Effector memory CD4-positive, alpha-beta T cell (primary cell): ENCODE measurements around the gene OR7A17.

Experiments used
- DNase-seq, 3 donors: peaks; one replicate each; pipeline ENCODE4 v3.0.0-alpha.2; 2020
- H3K27ac ChIP-seq: 2 replicates; pipeline ENCODE4 v1.7.0; 2013; ENCODE audit warnings: mild to moderate bottlenecking, low read length, moderate library complexity; ENCODE audit not compliant: insufficient read depth, poor library complexity, severe bottlenecking
- H3K27me3 ChIP-seq: replicated peaks from 2 replicates; pipeline ENCODE4 v1.7.0; 2013; ENCODE audit warnings: mild to moderate bottlenecking, low read length; ENCODE audit not compliant: insufficient read depth, control insufficient read depth, poor library complexity, severe bottlenecking
- H3K36me3 ChIP-seq: 2 replicates; pipeline ENCODE4 v1.7.0; 2013; ENCODE audit warnings: mild to moderate bottlenecking, low read length, moderate library complexity; ENCODE audit not compliant: control insufficient read depth, insufficient read depth
- H3K4me1 ChIP-seq: 2 replicates; pipeline ENCODE4 v1.7.0; 2013; ENCODE audit warnings: low read length, mild to moderate bottlenecking; ENCODE audit not compliant: control insufficient read depth, insufficient read depth, poor library complexity, severe bottlenecking
- H3K4me3 ChIP-seq: 2 replicates; pipeline ENCODE4 v1.7.0; 2013; ENCODE audit warnings: low read length, low read depth, mild to moderate bottlenecking; ENCODE audit not compliant: insufficient read depth, poor library complexity, severe bottlenecking
- H3K9me3 ChIP-seq: 2 replicates; pipeline ENCODE4 v1.7.0; 2013; ENCODE audit warnings: mild to moderate bottlenecking, low read length, moderate library complexity; ENCODE audit not compliant: control insufficient read depth
- total RNA-seq, 3 donors: gene quantifications; one replicate each; lab custom pipeline; 2026; lab: John Stamatoyannopoulos, UW

Gene OR7A17
- 0 reads per million in 3 donors for total RNA-seq

DNA sequence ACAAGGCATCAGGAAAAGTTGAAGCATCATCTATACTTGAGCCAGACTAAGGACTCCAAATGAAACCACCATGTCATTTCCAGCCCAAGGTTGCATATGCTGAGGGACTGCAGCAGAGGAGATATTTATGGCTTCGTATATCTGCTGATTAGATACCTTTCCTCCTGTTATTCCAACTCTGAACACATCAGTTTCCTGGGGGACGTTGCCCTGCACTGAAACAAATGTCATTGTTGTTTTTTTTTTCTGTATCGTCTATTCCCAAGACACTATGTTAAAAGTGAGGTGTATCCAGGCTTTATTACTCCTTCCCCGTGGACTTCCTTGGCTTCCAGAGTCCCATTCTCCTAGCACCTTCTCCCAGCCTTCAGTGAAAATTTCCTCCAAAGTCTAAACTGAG lies at the start of gene OR7A17:
OR7A17 (minus strand) TSS at position 101 of the 400 bp plus-strand sequence. CDS start 4,777 bp downstream, outside the sequence.
- Histone ChIP-seq H3K27me3 (peaks cover 4% of the 10 kb centered on the region), H3K36me3 (no peaks in the 10 kb centered on the region), H3K4me1 (no peaks in the 10 kb centered on the region), H3K9me3 (no peaks in the 10 kb centered on the region), H3K27ac (no peak within 1 kb of the TSS), H3K4me3 (no peak within 1 kb of the TSS)
- DNase-seq, result no peak

- Histone ChIP-seq H3K36me3 (no peaks in the 10 kb centered on the region), H3K4me1 (no peaks in the 10 kb centered on the region), H3K9me3 (no peaks in the 10 kb centered on the region), H3K27me3 (no peaks in the 10 kb centered on the region), H3K27ac (no peak overlapping the region), H3K4me3 (no peak overlapping the region)
- no peak for DNase-seq
Measured at GRCh38 chr19:14933506-14933905, 47.6 kb upstream of the OR7A17 start.

DNA sequence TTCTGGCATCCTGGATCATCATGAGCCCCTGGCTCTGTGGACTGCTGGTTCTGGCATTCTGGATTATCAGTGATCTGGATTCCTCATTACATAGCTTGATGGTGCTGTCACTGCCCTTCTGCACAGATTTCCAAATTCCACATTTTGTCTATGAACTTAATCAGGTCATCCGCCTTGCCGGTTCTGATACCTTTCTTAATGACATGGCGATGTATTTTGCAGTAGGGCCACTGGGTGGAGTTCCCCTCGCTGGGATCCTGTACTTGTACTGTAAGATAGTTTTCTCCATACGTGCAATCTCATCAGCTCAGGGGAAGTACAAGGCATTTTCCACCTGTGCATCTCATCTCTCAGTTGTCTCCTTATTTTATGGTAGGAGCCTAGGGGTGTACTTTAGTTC lies 30.9 kb upstream of the OR7A17 start:
- H3K4me1 ChIP-seq, result no peaks in the 10 kb centered on the region
- H3K27me3 ChIP-seq, result no peaks in the 10 kb centered on the region
- no peak overlapping the region for H3K4me3 ChIP-seq
- no peak overlapping the region for H3K27ac ChIP-seq
- no peaks in the 10 kb centered on the region for H3K9me3 ChIP-seq
- H3K36me3 ChIP-seq, result no peaks in the 10 kb centered on the region
- no peak for DNase-seq

DNA sequence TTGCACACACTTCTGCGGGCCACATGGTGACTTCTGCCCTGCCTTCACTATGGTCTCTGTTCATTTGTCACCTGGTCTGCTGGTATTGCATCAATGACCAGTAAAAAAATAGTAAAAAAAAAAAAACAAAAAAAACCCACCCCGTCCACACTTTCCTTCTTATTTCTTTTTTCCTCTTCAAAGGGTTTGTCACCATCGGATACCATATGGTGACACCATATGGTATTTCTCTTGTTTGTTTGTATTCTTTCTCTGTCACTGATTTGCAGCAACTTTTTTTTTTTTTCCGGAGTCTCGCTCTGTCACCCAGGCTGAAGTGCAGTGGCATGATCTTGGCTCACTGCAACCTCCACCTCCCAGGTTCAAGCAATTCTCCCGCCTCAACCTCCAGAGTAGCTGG lies 29.2 kb upstream of the OR7A17 start:
- DNase-seq, result no peak
- Histone ChIP-seq H3K27ac (no peak overlapping the region), H3K4me1 (no peaks in the 10 kb centered on the region), H3K36me3 (no peaks in the 10 kb centered on the region), H3K27me3 (no peaks in the 10 kb centered on the region), H3K9me3 (no peaks in the 10 kb centered on the region), H3K4me3 (no peak overlapping the region)

- no peaks in the 10 kb centered on the region for H3K36me3 ChIP-seq
- DNase-seq, result no peak
- no peaks in the 10 kb centered on the region for H3K27me3 ChIP-seq
- H3K4me3 ChIP-seq, result no peak overlapping the region
- H3K9me3 ChIP-seq, result no peaks in the 10 kb centered on the region
- H3K4me1 ChIP-seq, result no peaks in the 10 kb centered on the region
- no peak overlapping the region for H3K27ac ChIP-seq
Measured at GRCh38 chr19:14906711-14907110, 20.8 kb upstream of the OR7A17 start.

DNA sequence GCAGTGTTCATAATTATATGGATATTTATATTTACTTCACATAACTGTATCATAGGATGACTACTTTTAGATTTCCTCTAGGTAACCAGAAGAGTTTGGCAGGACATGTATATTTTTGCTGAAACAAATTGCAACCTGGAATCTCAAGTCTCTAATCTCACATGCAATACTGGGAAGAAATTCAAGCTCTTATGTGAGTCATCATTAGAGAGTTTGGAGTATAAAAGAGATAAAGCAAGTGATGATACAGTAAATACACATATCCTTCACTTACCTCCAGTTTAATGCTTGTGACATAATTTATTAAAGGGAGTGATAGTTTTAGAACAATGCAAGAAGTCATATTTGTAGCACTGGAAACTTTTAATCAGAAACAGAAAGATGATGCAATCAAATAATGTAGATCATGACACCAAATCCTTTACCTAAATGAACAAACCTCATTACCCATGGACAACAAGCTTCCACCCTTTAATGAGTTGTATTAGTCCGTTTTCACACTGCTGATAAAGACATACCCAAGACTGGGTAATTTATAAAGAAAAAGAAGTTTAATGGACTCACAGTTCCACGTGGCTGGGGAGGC lies 15.8 kb upstream of the OR7A17 start:
- H3K27me3 ChIP-seq, result no peaks in the 10 kb centered on the region
- H3K9me3 ChIP-seq, result no peaks in the 10 kb centered on the region
- H3K36me3 ChIP-seq, result no peaks in the 10 kb centered on the region
- no peak overlapping the region for H3K27ac ChIP-seq
- no peak for DNase-seq
- no peak overlapping the region for H3K4me3 ChIP-seq
- H3K4me1 ChIP-seq, result no peaks in the 10 kb centered on the region

GRCh38 chr19:14890643-14891379 lies 4.9 kb upstream of the OR7A17 start:
- H3K27me3 ChIP-seq, result peaks cover 6% of the 10 kb centered on the region
- no peak overlapping the region for H3K27ac ChIP-seq
- no peak for DNase-seq
- no peaks in the 10 kb centered on the region for H3K9me3 ChIP-seq
- H3K36me3 ChIP-seq, result no peaks in the 10 kb centered on the region
- no peak overlapping the region for H3K4me3 ChIP-seq
- no peaks in the 10 kb centered on the region for H3K4me1 ChIP-seq

- no peak overlapping the region for H3K4me3 ChIP-seq
- no peaks in the 10 kb centered on the region for H3K4me1 ChIP-seq
- no peaks in the 10 kb centered on the region for H3K9me3 ChIP-seq
- H3K36me3 ChIP-seq, result no peaks in the 10 kb centered on the region
- no peak for DNase-seq
- H3K27me3 ChIP-seq, result peaks cover 6% of the 10 kb centered on the region
- H3K27ac ChIP-seq, result no peak overlapping the region
Measured at GRCh38 chr19:14889994-14890642, 4.2 kb upstream of the OR7A17 start.

DNA sequence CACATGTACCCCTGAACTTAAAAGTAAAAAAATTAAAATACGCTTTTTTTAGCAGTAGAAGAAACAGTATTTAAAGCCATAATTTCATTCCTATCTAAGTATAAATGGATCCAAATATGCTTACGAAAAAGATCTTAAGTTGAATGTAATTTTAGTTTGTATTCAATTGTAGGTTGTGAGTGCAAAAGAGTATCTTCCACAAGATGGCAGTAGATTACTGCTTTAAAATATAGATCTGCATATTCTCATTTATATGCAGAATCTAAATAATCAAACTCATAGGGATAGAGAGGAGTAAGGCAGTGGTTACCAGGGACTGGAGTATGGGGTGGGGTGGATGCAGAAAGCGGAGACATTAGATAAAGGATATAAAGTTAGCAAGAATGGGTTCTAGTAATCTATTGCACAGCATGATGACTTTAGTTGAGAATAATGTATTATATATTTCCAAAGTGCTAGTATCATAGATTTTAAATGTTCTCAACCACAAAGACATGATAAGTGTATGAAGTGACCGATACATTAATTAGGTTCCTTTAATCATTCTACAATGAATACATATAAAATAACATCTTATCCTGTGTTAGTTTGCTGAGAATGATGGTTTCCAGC lies 14.2 kb downstream of the OR7A17 start:
- H3K4me3 ChIP-seq, result no peak overlapping the region
- no peaks in the 10 kb centered on the region for H3K36me3 ChIP-seq
- H3K27me3 ChIP-seq, result no peaks in the 10 kb centered on the region
- no peaks in the 10 kb centered on the region for H3K4me1 ChIP-seq
- no peaks in the 10 kb centered on the region for H3K9me3 ChIP-seq
- DNase-seq, result no peak
- H3K27ac ChIP-seq, result no peak overlapping the region

- DNase-seq, result no peak
- H3K27ac ChIP-seq, result no peak overlapping the region
Measured at GRCh38 chr19:14868497-14868896, 17.4 kb downstream of the OR7A17 start.

More at GRCh38 chr19:14868497-14868896, 17.4 kb downstream of the OR7A17 start:
- Histone ChIP-seq H3K27me3 (no peaks in the 10 kb centered on the region), H3K4me3 (no peak overlapping the region), H3K4me1 (no peaks in the 10 kb centered on the region), H3K36me3 (no peaks in the 10 kb centered on the region), H3K9me3 (no peaks in the 10 kb centered on the region)
